ENCODE data around the gene GNAT3. TPM values are rescaled to one million over a fixed set of nuclear protein-coding genes. Genes with fewer than 3 reads are reported as not detected.
A peak's percentile ranks its signal among the peaks of the same experiment; 100 is the strongest.

The GNAT3 gene
- total RNA-seq, 1 experiment from 2014 or later, result not detected

DNA sequence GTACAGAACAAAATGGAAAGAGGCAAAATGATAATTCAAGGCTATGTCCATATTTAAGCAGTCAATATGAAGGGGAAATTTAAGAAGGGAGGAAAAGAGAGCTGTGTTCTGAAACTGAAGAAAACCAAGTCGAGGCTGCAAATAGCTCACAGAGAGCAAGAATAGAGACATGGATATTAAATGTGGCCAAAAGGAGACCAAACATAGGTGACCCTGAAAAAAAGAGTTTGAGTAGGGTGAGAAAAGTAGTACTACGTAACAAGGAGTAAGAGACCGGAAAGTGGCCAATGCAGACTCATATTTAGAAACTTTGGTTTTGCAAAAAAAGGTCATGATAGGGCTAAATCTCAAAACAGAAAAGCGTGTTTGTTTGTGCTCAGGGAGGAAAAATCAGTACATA lies 84.6 kb downstream of the GNAT3 start:
- no peak overlapping the region for H3K4me2 ChIP-seq
- no peaks in the 10 kb centered on the region for H3K36me3 ChIP-seq (ENCODE audit: low read depth)
- ChIA-PET CTCF (interaction anchor here (2.1 kb wide), 1 partner anchor 231 kb away, joined by 5 read pairs; no protein-coding TSS in a partner anchor), POLR2A (ENCODE audit: unreplicated experiment) (no interaction called here)
- no peaks in the 10 kb centered on the region for H3F3A ChIP-seq (ENCODE audit: insufficient read depth, low read depth)
- H3K27ac ChIP-seq, result no peak overlapping the region
- TF ChIP-seq EZH2 (IDR thresholded peaks at IDR 0.05; ENCODE audit: low read depth), result no peak
- TF ChIP-seq, protein P1, sequence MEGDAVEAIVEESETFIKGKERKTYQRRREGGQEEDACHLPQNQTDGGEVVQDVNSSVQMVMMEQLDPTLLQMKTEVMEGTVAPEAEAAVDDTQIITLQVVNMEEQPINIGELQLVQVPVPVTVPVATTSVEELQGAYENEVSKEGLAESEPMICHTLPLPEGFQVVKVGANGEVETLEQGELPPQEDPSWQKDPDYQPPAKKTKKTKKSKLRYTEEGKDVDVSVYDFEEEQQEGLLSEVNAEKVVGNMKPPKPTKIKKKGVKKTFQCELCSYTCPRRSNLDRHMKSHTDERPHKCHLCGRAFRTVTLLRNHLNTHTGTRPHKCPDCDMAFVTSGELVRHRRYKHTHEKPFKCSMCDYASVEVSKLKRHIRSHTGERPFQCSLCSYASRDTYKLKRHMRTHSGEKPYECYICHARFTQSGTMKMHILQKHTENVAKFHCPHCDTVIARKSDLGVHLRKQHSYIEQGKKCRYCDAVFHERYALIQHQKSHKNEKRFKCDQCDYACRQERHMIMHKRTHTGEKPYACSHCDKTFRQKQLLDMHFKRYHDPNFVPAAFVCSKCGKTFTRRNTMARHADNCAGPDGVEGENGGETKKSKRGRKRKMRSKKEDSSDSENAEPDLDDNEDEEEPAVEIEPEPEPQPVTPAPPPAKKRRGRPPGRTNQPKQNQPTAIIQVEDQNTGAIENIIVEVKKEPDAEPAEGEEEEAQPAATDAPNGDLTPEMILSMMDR (conservative IDR thresholded peaks at IDR 0.05), result no peak
- no peak for DNase-seq
- H3K9me2 ChIP-seq (ENCODE audit: insufficient read depth), result no peaks in the 10 kb centered on the region
- H3K4me1 ChIP-seq (replicated peaks; ENCODE audit: insufficient read depth), result no peaks in the 10 kb centered on the region
- H4K20me1 ChIP-seq (ENCODE audit: insufficient read depth), result no peaks in the 10 kb centered on the region
- no peak overlapping the region for H2AFZ ChIP-seq
- H3K4me3 ChIP-seq, result no peak overlapping the region
- intact Hi-C loops (cut with micrococcal nuclease; ENCODE audit: unreplicated experiment), result loop anchor here (5.0 kb wide), 1 partner anchor 490 kb away; the partner anchor contains the start of gene SEMA3C
- no peaks in the 10 kb centered on the region for H3K9me3 ChIP-seq (ENCODE audit: insufficient read depth, low read depth)
- no TSS peak for BruUV-seq (replicated peaks)
- no peaks in the 10 kb centered on the region for H3K79me2 ChIP-seq (ENCODE audit: low read depth)
- H3K27me3 ChIP-seq (ENCODE audit: insufficient read depth, low read depth), result no peaks in the 10 kb centered on the region

GRCh38 chr7:80420876-80421275 lies 91.0 kb downstream of the GNAT3 start:
- Histone ChIP-seq H3K4me1 (replicated peaks; ENCODE audit: insufficient read depth) (no peaks in the 10 kb centered on the region; the same call in 1 of the 2 replicates), H3K4me2 (no peak overlapping the region), H3K27me3 (ENCODE audit: insufficient read depth, low read depth) (no peaks in the 10 kb centered on the region), H3F3A (ENCODE audit: insufficient read depth, low read depth) (no peaks in the 10 kb centered on the region), H4K20me1 (ENCODE audit: insufficient read depth) (no peaks in the 10 kb centered on the region), H3K9me3 (ENCODE audit: insufficient read depth, low read depth) (no peaks in the 10 kb centered on the region), H3K4me3 (no peak overlapping the region), H3K79me2 (ENCODE audit: low read depth) (no peaks in the 10 kb centered on the region), H3K9me2 (ENCODE audit: insufficient read depth) (no peaks in the 10 kb centered on the region), H3K27ac (no peak overlapping the region), H3K36me3 (ENCODE audit: low read depth) (no peaks in the 10 kb centered on the region), H2AFZ (peak overlapping the region; percentile 40; the same call in 1 of the 2 replicates)
- CTCF ChIA-PET, result no interaction called here
- TF ChIP-seq, protein P1 (conservative IDR thresholded peaks at IDR 0.05), result no peak
- DNase-seq, result peak in 1 of 2 experiments; percentile 38
- POLR2A ChIA-PET (ENCODE audit: unreplicated experiment), result no interaction called here
- BruUV-seq (replicated peaks), result no TSS peak
- intact Hi-C loops (cut with micrococcal nuclease; ENCODE audit: unreplicated experiment), result no loop called here

- DNase-seq, result no peak
- H3K36me3 ChIP-seq (ENCODE audit: low read depth), result no peaks in the 10 kb centered on the region
- no peaks in the 10 kb centered on the region for H4K20me1 ChIP-seq (ENCODE audit: insufficient read depth)
- H3K4me3 ChIP-seq, result no peak overlapping the region
- intact Hi-C loops (cut with micrococcal nuclease; ENCODE audit: unreplicated experiment), result no loop called here
- CTCF ChIA-PET, result no interaction called here
- H3K27ac ChIP-seq, result no peak overlapping the region
- no peak for TF ChIP-seq EZH2 (IDR thresholded peaks at IDR 0.05; ENCODE audit: low read depth)
- TF ChIP-seq, protein P1 (conservative IDR thresholded peaks at IDR 0.05), result no peak
- no peaks in the 10 kb centered on the region; the same call in 1 of the 2 replicates for H3K9me3 ChIP-seq (ENCODE audit: insufficient read depth, low read depth)
- no peak overlapping the region for H3K4me2 ChIP-seq
- H2AFZ ChIP-seq, result no peak overlapping the region
- H3K9me2 ChIP-seq (ENCODE audit: insufficient read depth), result peaks cover 4% of the 10 kb centered on the region; the same call in 1 of the 2 replicates
- no TSS peak for BruUV-seq (replicated peaks)
- no peaks in the 10 kb centered on the region for H3K79me2 ChIP-seq (ENCODE audit: low read depth)
- POLR2A ChIA-PET (ENCODE audit: unreplicated experiment), result no interaction called here
- no peaks in the 10 kb centered on the region for H3K27me3 ChIP-seq (ENCODE audit: insufficient read depth, low read depth)
- H3F3A ChIP-seq (ENCODE audit: insufficient read depth, low read depth), result no peaks in the 10 kb centered on the region
- H3K4me1 ChIP-seq (replicated peaks; ENCODE audit: insufficient read depth), result peaks cover 7% of the 10 kb centered on the region; the same call in 1 of the 2 replicates
Measured at GRCh38 chr7:80417211-80417793, 94.6 kb downstream of the GNAT3 start.
